ENCODE measurements around the gene ELOB.

Gene ELOB

DNA sequence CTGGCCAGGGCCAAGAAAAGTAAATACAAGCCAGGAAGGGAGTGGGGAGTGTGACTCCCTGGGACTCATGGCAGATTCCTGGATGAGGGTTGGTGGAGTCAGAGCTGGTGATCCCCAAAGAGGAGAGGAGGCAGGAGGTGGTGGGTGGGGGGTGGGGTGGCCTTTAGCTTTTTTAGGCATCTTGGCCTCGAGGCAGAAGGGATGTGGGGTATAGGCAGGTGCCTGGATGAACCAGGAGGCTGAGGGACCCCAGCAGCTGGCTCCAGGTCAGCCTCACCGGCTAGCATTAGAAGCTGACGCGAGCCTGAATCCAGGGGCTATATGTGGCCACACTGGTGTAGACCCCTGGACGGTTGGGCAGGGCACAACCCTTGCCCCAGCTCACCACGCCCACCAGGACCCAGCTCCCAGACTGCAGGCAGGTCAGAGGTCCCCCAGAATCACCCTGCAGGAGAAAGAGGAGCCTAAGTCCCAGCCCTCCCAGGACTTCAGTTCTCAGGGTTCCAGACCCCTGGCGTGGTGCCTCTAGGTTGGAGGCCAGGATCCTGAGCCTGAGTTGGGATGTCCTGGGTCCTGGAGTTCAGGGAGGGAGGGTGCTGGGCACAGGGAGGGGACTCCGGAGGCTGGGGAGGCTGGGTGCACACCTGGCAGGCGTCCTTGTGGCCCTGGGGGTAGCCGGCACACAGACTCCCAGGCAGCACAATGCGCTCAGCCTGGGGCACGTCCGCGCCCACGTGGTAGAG is 7.4 kb upstream of the ELOB start:
- in situ Hi-C loops (cut with MboI; ENCODE audit: low sequenced_read_pairs) = no loop called here

DNA sequence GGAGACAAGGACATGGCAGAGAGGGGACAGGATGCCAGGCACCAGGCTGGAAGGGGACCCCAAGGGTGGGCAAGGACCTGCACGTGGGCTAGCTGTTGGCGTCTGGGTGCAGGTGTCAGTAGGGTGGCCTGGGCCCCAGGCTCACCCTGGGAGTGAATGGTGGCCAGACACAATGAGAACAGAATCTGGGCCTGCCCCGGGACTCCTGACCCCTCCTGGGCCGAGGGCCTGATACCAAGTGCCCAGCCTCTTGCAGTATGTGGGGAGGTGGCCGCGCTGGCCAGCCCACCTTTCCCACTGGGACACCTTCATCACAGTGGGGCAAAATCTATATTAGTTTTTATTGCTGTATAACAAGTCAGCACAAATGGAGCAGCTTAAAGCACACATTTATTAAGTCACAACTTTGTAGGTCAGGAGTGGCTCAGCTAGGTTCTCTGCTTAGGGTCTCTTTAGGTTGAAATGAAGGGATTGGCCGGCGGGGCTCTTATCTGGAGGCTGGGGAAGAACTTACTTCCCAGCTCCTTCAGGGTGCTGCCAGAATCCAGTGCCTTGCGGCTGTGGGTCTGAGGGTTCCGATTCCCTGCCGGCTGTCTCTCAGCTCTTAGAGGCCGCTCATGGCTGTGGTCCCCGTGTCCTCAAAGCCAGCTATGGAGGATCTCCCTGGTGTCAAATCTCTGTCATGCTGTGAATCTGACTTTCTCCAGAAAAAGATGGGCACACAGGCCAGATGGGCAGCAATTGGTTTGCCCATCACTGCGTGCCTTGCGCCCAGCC is 6.7 kb upstream of the ELOB start:
- in situ Hi-C loops (cut with MboI; ENCODE audit: low sequenced_read_pairs) = no loop called here

DNA sequence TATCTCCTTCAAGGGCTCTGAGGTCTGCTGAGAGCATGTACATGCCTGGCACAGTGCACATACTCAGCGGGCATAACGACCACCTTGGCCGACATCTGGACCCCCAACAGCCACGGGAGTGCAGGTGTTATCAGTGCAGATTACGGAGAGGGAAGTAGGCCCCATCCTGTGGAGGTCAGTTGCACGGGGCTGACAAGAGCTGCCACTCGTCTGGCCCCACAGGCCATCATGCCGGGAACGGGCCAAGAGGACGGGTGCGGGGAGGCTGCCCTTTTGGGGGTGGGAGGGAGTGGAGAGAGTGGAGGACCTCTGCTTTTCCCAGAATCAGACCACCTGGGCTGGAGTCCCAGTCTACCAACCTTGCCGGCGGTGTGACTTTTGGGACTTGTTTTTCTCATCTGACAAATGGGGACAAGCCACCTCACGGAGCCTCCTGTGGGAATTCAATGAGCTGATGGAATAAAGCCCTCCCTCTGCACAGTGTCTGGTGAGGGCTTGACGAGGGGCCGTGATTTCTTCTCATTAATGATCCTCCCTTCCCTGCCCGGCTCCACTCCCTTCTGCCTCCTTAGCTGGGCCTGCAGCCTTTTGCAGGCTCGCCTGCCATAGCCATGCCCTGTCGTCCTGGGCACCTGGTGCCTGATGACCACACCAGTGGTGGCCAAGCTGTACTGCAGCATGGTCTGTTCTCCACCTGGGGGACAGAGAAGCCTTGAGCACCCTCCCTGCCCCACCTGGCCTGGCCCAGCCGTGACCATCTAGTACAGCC is 5.7 kb upstream of the ELOB start:
- in situ Hi-C loops (cut with MboI; ENCODE audit: low sequenced_read_pairs) = no loop called here

DNA sequence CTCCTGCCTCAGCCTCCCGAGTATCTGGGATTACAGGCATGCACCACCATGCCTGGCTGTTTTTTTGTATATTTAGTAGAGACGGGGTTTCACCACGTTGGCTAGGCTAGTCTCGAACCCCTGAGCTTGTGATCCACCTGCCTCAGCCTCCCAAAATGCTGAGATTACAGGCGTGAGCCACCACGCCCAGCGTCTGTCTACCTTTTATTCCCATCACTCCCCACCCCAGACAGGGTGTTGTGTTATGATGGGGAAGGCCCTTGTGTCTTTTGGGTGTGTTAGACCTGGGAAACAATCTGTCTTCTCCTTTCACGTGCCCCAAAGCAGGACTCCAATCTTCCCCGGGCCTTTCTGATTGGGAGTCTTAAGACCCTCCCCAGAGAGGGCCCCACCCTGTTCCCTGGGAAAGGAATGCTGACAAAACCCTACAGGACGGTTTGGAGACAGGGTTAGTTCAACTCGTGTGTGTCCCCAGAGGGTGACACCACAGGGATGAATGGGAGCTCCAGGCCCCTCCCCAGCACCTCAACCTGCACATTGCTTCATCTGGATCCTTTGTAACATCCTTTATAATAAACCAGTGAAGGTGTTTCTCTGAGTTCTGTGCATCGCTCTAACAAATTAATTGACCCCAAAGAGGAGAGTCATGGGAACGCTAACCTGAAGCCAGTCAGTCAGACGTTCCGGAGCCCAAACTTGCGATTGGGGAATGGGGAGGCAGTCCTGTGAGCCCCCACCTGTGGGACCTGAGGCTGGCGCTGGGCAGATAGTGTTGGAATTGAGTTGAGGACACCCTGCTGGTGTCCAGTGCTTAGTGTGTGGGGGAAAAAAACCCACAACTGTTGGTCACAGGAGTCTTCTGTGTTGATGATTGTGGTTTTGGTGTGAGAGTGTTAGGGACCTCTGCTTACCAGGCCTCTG is 3.2 kb upstream of the ELOB start:
- in situ Hi-C loops (cut with MboI; ENCODE audit: low sequenced_read_pairs) = no loop called here

DNA sequence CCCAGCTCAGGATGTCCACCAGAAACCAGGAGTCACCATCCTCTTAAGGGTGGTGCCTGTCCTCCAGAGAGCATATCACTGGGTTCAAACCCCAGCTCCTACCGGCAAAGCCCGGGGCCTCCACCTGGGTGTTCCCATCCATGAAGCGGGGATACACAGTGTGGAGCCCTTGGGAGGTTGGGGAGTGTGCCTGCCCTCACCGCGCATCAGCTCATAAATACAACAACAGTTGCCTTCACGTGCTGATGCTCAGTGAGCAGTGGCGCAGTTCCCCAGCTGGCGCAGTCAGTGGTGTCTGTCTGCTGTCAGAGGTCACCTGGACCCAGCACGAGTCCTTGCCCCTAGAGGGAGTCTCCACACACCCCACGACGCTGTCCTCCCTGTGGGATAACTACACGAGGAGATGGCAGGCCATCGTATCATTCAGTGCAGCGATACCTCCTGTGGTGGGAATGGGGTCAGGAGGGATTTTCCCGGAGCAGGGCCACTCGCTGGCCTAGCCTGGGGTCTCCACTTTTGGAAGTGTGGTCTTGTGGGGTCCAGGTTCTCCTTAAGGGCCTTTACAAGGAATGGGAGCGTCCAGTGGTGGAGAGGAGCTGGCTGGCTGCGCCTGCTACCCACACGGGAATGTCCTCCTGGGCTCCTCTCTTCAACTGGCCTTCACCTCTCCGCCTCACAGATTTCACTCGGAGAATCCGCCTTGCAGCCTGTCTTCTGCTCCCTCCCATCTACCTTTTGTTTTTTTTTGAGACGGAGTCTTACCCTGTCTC is 2.3 kb upstream of the ELOB start:
- in situ Hi-C loops (cut with MboI; ENCODE audit: low sequenced_read_pairs) = no loop called here

DNA sequence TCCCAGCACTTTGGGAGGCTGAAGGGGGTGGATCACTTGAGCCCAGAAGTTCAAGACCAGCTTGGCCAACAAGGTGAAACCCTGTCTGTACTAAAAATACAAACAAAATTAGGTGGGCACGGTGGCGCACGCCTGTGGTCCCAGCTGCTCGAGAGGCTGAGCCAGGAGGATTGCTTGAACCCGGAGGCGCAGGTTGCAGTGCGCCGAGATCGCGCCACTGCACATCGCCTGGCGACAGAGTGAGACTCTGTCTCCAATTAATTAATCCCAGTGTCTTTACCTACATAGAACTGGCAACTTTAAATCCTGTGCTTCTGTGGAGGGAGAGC is 1.5 kb upstream of the ELOB start:
- in situ Hi-C loops (cut with MboI; ENCODE audit: low sequenced_read_pairs) = no loop called here

DNA sequence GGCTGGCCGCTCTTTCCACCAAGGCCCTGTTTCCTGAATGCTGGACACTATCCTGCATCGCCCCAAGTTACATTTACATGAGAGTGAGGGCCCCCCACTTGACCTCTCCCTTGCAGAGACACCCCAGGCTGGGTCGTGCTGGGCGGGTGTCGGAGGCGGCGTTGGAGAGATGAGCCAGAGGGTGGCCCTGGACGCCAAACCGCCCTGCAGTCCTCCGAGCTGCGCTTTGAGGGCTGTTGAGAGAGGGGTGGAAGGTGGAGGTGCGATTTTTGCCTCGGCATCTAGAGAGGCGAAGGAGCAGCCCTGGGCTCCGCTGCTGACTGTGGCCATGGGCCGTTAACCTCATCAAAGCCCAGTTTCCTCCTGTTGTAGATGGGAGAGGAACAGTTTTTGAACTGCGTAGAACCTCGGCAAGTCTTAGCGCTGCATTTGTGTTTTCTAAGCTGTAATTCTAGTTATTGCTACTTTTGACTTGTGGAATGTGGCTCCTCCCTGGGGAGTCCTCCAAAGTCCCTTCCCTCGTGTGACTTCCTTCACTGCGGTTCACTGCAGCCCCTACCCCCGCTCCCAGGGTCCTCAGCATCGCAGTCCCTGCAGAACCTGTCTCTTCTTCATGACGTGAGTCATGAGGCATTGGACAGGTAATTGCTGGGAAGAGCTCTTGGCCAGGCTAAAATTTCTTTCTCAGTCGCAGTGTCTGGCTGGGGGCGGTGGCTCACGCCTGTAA is 986 bp upstream of the ELOB start:
- in situ Hi-C loops (cut with MboI; ENCODE audit: low sequenced_read_pairs) = no loop called here

DNA sequence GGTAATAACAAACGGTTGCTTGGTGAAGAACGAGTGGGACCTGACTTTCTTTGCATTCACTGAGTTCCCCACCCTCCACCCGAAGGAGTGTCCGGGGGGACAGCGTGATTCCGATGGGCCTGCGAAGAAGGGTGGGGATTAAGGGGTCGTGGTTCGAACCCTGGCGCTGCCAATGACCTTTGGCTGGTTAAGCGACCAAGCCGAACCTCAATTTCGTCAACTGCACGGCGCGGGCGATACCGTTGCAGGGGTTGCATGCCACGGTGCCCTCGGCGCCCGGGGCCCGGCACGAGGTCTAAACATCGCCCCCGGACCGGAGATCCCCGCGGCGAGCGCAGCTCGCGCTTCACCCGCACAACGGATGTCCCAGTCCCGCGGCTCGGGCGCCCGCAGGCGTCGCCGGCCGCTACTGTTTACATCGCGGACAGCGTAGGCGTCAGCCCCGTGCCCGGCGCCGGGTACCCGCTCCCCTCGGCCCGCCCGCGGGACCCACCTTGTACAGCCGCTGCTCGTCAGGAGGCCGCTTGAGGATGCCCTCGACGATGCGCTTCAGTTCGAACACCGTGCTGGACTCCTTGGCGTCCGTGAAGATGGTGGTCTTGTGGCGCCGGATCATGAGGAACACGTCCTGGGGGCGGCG is 460 bp downstream of the ELOB start:
- in situ Hi-C loops (cut with MboI; ENCODE audit: low sequenced_read_pairs) = no loop called here

DNA sequence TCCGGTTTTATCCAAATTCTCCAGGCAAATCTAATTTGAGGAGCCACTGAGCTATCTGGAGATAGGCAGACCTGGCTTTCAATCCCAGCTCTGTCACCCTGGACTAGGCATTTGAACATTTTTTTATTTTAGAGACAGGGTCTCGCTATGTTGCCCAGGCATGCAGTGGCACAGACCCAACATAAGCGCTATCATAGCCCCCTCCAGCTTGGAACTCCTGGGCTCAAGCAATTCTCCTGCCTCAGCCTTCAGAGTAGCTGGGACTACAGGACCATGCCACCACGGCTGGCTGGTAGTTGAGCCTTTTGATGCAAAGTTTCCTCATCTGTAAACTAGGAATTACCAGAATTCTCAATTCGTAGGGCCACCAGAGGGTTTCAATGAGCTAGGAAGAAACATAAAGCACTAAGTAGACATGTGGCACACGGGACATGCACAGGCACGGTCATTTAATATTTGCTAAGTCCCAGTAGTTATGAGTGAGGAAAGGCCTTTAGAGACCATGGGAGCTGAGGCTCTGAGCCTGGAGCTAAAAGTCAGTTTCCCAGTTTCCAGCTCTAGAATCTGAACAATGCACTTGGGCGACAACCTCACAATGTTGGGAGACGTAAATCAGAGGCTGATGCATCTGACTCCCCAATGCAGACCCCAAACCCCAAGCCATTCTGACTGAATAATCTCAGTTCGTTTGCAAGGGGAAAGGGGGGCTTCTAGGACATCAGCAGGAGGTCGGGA is 1.1 kb downstream of the ELOB start:
- in situ Hi-C loops (cut with MboI; ENCODE audit: low sequenced_read_pairs) = no loop called here

DNA sequence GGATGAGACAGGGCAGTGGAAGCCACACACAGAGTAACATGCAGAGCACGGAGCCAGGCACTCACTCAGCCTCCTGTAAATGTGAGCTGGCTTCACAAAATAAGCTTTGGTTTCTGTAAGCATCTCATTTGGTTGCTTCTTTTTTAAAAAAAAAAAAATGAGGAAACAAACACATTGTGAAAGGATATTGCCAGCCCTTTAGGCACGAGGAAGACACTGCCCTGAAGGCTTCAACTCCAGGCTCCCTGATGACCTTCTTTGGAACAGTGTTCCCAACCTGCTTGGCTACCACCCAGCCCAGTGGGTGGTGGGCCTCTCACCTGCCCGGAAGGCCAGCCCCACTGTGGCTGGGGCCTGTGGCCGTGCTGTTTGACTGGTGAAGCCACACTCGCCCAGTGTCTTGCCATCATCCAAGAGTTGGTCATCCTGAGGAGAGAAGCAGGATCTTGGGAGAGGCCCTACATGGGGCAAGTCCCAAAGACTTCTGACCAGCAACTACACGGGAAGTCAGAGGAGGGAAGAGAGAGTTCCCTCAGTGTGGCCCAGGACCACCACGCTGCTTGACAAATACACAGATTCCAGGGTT is 1.9 kb downstream of the ELOB start:
- in situ Hi-C loops (cut with MboI; ENCODE audit: low sequenced_read_pairs) = no loop called here

DNA sequence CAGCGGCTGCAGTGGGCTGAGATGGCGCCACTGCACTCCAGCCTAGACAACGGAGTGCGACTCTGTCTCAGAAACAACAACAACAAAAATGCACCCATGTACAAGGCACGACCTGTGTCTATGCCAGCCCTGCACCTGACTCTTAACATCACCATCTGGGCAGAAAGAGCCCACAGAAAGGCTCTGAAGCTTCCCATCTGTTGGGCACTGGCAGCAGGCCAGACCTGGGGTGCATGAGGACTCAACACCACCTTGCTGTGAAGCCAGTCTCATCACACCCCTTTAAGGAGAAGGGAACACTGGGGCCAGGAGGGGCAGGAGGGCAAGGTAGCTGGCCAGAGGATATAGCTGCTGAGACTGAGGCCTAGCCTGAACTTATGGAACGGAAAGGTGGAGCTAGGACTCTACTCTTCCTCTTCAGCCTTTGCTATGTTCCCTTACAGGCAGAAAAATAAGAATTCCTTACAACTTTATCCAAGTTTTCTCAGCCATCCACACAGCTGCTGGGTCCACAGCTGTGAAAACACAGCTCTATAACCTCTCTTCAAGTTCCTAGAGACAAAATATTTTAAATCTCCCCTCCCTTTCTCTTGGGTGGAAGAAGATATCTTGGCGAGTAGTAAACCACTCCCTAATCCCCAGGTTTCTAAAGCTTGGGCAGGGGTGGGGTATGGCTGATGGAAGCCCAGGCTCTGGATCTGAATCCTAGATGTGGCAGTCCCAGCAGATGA is 2.8 kb downstream of the ELOB start:
- in situ Hi-C loops (cut with MboI; ENCODE audit: low sequenced_read_pairs) = no loop called here

DNA sequence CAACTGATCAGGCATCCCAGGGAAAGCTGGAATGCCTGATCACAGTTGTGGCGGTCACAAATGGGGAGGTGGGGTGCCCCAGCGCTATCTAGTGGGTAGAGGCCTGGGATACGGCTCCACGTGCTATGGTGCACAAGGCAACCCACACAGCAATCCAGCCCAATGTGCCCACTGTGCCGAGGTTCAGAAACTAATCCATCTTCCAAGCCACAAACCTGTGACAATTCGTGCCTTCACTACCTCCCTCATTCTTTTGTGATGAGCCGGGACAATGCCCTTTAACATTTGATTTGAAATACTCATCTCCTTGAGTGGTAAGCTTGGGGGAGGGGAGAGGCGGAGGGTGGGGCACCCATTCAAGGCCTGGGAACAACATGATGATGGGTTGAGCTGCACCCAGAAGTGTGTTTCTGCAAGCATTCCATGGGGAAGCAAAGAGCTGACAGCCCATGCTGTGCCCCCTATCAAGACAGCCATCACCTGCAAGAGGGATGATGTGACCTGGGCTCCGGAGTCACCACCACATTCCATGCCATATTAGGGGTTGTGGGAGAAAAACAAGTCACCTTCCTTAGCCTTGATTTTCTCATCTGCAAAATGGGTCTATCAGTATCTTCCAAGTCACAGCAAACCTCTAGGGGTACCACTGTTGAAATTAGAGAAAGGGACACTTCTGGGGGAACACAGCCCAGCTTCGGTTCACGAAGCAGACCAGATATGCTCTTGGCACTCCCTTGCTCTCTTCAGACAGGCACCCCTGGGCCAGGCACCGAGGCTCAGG is 3.7 kb downstream of the ELOB start:
- in situ Hi-C loops (cut with MboI; ENCODE audit: low sequenced_read_pairs) = no loop called here

DNA sequence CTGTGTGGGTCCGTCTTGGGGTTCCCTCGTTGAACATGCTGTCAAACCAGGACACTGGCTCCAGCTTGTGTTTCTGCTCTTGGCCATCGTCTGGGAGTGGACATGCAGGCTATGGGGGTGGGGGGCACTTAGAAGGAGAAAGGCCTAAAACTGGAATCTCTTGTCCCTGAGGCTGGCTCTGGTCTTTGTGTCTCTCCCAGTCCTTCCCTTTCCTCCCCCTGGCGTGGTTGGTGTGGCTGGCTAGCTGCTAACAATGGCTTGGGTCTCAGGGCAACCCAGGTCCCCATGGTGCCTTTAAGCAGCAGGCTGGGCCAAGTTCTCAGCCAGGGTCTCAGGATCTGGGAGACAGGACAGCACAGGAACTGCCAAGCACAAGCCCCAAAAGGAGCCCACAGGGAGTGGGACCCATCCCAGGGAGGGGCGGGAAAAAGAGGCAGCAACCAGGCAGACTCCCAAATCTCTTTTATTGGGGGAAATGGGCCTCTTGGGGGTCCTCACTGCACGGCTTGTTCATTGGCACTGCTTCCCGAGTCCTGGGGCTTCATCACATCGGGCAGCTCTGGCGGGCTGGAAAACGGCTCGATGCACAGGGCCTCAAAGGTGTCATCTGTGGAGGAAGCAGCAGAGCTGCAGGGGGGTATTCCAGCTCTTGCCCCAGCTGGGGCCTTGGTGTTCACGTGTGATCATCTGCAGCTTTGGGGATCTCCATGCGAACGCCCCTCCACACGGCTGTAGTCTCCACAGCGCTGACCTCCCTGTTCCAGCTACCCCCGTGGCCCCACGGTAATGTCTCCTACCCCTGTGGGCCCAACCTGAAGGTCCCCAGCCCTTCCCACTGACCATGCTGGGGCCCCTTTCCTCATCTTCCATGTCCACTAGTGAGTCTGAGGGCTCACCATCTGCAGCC is 5.3 kb downstream of the ELOB start:
- in situ Hi-C loops (cut with MboI; ENCODE audit: low sequenced_read_pairs) = no loop called here

DNA sequence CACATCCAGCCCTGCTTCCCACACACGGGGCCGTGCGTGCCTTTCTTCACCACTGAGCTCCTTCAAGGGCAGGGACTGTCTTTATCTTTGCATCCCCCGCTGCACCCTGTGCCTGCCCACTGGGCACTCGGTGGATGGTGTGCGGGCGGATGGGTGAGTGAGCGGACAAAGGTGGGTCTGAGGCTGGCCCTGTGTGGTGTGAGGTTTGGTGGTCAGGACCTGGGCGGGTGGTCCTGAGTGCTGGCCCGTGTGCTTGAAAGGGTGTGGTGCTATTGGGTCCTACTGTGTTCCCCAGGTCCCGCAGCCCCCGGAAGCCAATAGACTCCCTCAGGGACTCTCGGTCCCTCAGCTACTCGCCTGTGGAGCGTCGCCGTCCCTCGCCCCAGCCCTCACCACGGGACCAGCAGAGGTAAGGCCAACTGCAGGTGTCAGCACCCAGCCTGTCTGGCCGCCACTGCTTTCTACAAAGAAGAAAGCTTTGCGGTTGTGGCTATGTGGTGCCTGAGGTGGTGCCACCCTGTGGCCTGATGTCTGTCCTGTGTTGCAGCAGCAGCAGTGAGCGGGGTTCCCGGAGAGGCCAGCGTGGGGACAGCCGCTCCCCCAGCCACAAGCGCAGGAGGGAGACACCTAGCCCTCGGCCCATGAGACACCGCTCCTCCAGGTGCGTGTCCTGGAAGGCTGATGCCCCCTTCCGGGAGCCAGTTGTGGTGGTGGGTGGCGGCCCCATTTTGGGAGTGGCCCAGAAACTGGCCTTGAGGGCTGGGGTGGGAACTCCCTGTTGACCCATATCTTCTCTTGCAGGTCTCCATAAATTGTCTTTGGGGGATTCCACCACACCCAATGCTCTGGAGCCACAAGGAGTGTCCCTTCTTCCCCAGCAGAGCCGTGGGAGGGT is 6.8 kb downstream of the ELOB start:
- in situ Hi-C loops (cut with MboI; ENCODE audit: low sequenced_read_pairs) = no loop called here

DNA sequence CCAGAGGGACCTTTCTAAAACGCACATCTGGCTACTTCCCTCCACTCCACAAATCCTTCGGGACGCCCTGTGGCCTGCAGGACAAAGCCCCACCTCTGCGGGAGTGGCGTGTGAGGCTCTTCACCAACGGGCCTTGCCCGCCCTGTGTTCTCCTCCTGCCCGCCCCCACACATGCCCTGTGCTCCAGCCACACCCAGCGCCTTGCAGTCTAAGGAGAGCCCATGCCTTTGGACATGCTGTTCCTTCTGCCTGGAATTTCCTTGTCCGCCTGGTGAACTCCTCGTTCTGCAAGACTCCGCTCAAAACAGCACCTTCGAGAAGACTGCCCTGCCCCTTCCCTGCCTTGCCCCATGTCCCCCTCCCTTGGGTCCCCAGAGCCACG is 7.4 kb downstream of the ELOB start:
- in situ Hi-C loops (cut with MboI; ENCODE audit: low sequenced_read_pairs) = no loop called here
